GM18858 (cell line): Measurements from ENCODE around the gene COL21A1.
"Not testable (repeated sequence)": the region's sequence is repeated elsewhere in the genome, so short reads cannot be mapped to it uniquely, and the experiment has no call there.

Experiments used
- ATAC-seq: cut with Tn5 transposase; IDR thresholded peaks from one replicate; pipeline ENCODE4 v1.9.1; 2021; ENCODE audit not compliant: unreplicated experiment

Gene COL21A1

GRCh38 chr6:56246881-56247653 lies at the start of gene COL21A1:
TSS of gene COL21A1 (minus strand) at chr6:56247580. CDS start at chr6:56182618, 64,962 bp downstream.
- no peak for ATAC-seq

GRCh38 chr6:56293781-56294180 lies 46.4 kb upstream of the COL21A1 start:
- no peak for ATAC-seq

DNA sequence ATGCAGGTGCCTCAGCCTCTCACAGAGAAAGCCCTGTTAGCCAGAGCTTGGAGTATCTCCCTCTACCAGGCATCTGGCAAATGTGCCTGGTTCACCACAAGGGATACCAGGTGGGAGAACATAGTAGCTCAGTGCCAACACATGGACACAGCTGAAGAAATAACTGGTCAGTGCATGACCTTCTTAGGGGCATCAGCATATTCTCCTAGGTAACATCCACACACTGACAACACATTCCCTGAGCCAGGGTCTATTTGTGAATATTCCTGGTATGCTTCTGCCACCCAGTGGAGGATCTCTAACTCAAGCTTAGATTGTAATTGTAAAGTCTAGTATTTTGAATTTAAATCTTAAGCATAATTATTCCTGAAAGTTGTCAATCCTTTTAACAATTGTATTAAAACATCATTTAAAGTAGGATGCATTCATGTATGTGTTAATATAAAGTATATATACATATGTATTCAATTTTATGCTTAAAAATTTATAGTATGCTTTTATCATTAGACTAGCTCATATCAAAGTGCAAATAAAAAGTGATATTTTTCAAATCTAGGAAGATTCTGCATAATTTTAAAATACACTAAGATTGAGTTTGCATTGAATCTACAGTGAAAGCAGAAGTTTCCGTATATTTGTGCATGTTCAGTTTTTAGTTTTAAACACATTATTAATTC lies 45.3 kb upstream of the COL21A1 start:
- ATAC-seq = no peak

- no peak for ATAC-seq
These were observed 44.0 kb upstream of the COL21A1 start for GRCh38 chr6:56291302-56291917.

DNA sequence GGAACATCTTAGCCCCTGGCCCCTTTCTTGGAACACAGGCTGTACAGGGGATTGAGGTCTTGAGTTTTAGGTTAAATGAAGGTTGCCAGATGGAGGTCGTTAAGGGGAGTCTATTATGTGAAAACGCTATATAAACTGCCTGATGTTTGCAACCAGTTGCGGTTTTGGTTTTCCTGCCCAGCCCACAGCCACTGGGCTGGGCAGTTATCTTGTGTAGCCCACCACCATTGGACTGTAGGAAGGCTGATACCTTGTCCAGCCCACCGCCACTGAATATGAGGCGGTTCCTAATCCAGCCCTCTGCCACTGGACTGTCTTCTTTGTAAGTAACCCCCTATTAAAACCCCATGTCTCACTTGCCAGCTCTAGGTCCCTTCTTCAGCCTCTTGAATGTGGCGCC lies 42.3 kb upstream of the COL21A1 start:
- ATAC-seq = no peak

- ATAC-seq = no peak
These were observed 41.0 kb upstream of the COL21A1 start for GRCh38 chr6:56288347-56288746.

GRCh38 chr6:56282391-56282790 lies 35.0 kb upstream of the COL21A1 start:
- ATAC-seq = no peak

- ATAC-seq = no peak
These were observed 32.7 kb upstream of the COL21A1 start for GRCh38 chr6:56280126-56280525.

DNA sequence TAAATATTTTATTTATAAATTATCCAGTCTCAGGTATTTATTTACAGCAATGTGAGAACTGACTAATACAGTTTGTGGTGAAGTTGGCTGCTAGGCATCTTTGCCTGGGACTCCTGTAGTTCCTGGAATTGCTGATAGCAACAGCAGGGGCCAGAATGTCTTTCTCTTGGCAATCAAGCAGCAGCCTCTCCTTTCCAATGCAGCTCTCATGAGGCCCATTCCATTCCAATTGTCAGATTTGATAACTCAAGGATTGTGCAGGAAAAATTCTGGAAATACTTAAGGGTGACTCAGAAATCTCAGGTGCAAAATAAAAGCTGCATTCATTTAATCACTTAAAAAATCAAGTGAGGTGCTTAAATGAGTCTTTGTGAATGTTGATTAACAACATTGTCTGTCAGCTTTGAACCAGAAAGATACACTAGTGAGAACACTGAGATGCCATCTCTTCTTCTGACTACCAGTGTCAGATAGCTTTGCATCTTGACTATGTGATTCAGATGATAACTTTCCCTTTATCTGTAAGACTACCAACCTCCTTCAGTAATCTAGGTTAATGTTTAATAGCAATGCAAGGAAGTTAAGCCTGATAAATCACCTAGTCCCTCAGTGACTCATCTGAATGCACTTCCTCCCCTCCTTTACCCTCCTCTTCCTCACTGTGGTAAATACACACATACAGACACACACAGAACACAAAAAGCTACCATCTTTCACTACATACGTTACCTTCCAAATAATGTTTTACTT lies 32.1 kb upstream of the COL21A1 start:
- no peak for ATAC-seq

DNA sequence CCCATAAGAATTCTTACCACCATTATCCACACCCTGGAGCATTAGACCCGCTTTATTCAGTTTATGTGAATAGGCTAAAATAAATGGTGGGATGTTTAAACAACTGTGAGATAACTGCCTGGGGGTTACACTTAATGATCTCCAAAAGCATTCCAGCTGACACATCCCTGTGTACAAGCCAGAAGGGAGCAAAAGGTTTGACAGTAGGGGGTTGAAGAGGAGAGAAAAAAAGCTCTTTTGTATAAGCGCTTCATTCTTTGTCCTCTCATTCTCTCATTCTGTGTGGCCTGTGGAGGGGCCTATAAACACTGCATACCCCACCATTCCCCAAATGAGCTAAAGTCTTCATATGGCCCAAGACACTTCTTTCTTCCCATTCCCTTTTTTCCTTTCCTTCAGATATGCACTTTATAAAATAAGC lies 30.8 kb upstream of the COL21A1 start:
- no peak for ATAC-seq

DNA sequence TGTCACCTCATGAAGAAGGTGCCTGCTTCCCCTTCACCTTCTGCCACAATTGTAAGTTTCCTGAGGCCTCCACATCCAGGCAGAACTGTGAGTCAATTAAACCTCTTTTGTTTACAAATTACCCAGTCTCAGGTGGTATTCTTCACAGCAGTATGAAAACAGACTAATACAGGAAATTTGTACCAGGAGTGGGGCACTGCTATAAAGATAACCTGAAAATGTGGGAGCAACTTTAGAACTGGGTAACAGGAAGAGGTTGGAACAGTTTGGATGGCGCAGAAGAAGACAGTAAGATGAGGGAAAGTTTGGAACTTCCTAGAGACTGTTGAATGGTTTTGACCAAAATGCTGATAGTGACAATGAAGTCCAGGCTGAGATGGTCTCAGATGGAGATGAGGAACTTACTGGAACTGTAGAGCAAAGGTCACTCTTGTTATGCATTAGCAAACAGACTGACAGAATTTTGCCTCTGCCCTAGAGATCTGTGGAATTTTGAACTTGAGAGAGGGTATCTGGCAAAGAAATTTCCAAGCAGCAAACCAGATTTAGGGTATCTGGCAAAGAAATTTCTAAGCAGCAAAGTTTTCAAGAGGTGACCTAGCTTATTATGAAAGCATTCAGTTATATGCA lies 23.5 kb upstream of the COL21A1 start:
- ATAC-seq = no peak

GRCh38 chr6:56268266-56268665 lies 20.9 kb upstream of the COL21A1 start:
- ATAC-seq = no peak

DNA sequence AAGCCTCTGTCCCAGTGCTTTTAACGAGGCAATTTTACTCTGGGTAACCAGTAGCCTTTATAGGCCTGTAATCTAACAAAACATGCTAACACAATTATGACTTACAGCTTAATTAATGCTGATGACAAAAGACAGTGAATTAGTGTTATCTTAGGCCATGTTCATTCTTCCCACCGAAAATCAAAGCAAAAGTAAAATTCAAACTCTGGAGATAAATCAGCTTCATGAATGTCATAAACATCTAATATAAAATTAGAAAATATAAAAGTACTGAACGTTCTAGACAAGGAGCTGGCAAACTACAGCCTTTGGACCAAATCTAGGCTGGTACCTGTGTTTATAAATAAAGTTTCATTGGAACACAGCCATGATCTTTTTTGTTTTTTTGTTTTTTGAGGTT lies 18.6 kb upstream of the COL21A1 start:
- no peak for ATAC-seq

GRCh38 chr6:56263596-56264315 lies 16.4 kb upstream of the COL21A1 start:
- ATAC-seq = no peak

GRCh38 chr6:56260593-56260992 lies 13.2 kb upstream of the COL21A1 start:
- ATAC-seq = not testable (repeated sequence)

GRCh38 chr6:56259234-56260077 lies 12.1 kb upstream of the COL21A1 start:
- no peak for ATAC-seq

- ATAC-seq = no peak
These were observed 8.0 kb upstream of the COL21A1 start for GRCh38 chr6:56255349-56255748.

GRCh38 chr6:56250266-56250665 lies 2.9 kb upstream of the COL21A1 start:
- ATAC-seq = no peak

DNA sequence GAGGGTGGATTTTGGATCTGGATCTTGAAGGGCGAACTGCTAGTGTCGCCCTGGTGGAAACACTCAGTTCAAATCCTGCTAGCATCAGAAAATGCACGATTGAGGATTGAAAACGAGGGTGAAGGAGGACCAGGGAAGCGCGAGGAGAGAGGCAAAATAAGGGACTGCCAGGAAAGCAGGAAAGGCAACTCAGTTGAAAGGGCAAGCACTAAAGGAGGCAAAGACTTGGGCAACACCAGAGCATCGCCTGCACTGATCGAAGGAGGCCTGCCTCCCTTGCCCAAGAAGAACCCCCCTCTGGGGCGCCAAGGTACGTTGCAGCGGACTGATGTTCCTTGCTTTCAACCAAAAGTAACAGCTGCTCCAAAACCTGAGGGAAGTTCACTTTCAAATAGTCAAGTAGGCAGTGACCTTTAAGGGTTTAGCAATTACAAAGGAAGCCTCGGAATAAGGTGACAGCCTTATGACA lies 308 bp upstream of the COL21A1 start:
- ATAC-seq = no peak
